Inferior parietal cortex (tissue), 1 donor: Measurements from ENCODE around the gene SHC4.
"Not testable (repeated sequence)": the region's sequence is repeated elsewhere in the genome, so short reads cannot be mapped to it uniquely, and the experiment has no call there.

ENCODE experiments used
- DNase-seq: peaks from one replicate; pipeline ENCODE4 v3.0.0-alpha.2; 2016; ENCODE audit errors: extremely low spot score

SHC4 gene

DNA sequence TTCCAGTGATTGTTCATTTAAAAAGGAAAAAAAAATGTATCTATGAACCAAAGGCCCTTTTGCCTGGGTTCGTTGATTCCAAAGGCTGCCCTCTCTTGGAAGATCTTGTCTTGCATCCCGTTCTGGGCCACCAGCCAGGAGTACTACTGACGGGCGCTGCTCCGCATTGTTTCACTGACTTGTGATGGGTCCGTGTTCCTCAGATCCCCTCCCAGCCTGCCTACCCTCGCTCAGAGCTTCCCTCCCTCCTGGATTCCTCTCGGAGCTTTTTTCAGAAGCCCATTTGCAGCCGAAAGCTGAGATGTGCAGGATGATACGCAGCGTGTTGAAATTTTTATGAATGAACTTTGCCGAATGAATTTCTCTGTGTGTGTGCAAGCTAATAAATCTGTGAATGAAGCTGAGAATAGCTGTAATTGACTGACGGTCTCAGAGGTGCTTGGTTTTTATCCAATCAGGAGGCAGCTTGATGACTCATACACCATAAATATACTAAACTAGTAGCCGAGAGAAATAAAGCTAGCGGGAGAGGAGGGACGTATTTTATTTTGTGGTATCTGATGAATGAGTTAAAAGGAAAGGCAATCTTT, at the start of gene SHC4:
SHC4 (minus strand) TSS at position 396 of the 590 bp plus-strand sequence. CDS start 904 bp downstream, outside the sequence.
- peak; percentile 77 for DNase-seq

- DNase-seq: no peak
These were observed 35.6 kb upstream of the SHC4 start for GRCh38 chr15:48999314-48999713.

DNA sequence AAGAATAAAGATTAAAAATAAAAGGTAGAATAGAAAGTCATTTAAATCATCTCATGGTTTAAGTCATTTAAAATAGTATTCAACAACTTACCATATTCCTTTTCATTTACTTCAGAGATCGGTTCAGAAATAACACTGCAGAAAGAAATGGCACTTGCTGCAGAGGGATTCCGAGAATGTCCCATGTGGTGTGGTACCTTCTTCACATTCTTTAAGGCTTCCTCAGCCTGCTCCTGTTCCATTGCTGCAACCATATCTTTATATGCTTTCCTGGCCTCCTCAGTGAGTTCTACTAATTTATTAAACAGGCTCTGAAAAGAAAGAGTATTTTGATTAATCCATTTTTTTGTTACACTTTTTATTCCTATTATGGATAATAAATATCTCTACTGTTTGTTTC, 32.6 kb upstream of the SHC4 start:
- DNase-seq: no peak

- DNase-seq: no peak
These were observed 29.7 kb upstream of the SHC4 start for GRCh38 chr15:48993380-48993779.

GRCh38 chr15:48992545-48992944, 28.8 kb upstream of the SHC4 start:
- no peak for DNase-seq

DNA sequence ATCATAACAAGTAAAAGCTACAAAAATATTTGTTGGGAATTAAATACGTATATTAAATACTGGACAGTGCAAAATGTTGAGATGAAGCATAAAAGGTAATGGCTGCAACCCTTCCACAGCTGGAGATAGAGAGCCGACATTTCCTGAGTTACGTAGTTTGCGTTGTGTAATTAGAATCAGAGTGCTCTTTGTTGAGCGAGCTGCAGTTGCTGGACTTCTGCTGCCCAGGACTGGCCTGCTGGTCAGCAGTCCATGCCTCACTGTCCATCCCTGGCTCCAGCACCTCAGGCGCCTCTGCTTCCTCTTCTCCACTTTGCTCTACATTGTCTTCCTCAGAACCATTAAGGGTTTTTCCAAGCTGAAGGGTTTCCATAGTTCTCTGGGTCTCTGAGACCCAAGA, 28.4 kb upstream of the SHC4 start:
- DNase-seq: no peak

- no peak for DNase-seq
These were observed 25.5 kb upstream of the SHC4 start for GRCh38 chr15:48989170-48989569.

GRCh38 chr15:48987142-48987541, 23.4 kb upstream of the SHC4 start:
- DNase-seq: no peak

- DNase-seq: no peak
These were observed 22.5 kb upstream of the SHC4 start for GRCh38 chr15:48986240-48986639.

DNA sequence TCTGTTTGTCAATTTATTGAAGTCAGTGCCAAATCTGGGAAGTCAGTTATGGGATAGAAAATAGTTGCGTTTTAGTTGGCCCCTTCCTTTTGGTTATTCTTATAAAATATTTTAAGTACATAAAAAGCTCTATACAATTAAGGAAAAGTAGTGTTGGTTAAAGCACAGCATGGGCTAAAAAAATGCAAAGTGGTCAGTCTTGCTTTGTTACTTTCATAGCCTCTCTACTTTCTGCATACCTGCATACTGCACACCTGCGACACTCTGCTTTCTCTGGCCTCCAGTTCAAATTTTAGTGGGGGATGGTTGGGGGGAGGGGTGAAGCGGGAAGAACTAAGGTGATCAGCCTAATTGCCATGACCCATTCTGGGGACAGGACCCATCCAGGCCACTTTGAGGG, 21.8 kb upstream of the SHC4 start:
- DNase-seq: no peak

- no peak for DNase-seq
These were observed 21.2 kb upstream of the SHC4 start for GRCh38 chr15:48984811-48985352.

DNA sequence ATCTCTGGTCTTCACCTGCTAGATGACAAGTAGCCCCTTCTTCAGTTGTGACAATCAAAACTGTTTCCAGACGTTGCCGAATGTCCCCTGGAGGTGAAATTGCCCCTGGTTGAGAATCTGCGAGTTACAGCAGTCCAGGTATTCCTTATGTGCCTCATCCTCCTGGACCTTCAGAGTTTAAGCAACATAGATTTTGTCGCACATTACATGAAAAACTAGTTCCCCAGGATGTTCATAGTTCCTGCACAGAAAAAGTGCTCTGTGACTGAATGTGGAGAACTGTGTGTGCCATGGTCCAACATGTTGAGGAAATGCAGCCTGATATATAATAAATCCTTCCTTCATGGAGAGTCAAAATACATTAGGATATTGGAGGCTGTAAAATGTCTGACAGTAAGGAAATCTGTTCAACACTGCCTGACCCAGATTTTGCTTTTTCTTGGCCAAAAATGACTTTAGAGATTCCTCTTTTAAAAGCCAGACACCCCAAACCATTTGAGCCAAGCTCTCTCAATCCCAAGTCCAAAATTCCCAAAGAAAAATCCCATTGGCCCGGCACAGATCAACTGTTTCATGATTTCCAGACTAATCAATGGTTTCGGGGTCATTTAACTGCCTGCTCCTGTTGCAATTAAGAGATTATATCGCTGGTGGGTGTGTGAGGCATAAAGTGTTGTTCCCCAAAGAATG, 20.4 kb upstream of the SHC4 start:
- no peak for DNase-seq

DNA sequence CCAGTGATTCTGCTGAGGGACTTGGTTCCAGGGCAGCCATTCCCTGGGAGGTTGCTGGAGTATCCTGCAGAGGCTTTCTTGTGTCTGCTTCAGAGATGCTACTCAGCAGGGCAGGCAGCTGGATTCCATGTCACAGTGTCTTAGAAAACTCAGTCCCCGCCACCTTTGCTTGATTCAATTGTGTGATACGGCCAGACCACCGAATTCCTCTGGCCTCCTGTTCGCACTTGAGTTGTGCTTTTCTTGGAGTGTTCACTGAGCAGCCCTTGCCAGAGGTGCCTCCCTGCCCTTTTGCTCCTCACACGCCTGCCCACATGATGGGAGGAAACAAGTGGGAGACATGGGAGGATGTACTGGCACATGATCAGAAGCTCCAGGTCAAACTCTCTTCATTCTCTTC, 19.6 kb upstream of the SHC4 start:
- DNase-seq: no peak

DNA sequence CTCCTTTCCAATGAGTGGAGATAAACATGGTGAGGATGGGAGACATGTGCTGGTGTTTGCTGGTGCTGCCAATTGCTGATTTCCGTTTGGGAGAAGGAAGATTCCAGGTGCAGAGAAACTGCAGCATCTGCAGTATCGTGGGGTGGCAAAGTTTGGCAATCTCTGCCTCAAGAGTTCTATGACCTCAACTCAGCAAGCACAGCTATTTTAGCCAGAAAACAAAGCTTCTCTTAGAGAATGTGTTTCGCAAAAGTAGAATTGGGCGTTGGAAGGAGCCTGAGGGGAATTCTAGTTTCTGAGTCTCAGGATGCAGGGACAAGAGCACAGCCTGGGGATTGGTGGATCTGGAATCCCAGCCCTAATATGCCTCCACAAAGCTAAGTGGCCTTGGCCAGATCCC, 18.2 kb upstream of the SHC4 start:
- no peak for DNase-seq

DNA sequence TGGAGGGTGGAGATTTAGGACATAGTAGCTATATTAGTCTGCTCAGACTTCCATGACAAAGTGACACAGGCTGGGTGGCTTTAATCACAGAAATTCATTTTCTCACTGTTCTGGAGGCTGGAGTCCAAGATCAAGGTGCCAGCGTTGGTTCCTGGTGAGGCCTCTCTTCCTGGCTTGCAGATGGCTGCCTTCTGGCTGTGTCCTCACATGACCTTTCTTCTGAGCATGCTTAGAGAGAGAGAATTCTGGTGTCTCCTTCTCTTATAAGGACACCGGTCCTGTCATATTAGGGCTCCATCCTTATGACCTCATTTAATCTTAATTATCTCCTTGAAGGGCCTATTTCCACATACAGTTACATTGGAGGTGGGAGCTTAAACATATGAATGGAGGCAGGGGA, 14.9 kb upstream of the SHC4 start:
- no peak for DNase-seq

DNA sequence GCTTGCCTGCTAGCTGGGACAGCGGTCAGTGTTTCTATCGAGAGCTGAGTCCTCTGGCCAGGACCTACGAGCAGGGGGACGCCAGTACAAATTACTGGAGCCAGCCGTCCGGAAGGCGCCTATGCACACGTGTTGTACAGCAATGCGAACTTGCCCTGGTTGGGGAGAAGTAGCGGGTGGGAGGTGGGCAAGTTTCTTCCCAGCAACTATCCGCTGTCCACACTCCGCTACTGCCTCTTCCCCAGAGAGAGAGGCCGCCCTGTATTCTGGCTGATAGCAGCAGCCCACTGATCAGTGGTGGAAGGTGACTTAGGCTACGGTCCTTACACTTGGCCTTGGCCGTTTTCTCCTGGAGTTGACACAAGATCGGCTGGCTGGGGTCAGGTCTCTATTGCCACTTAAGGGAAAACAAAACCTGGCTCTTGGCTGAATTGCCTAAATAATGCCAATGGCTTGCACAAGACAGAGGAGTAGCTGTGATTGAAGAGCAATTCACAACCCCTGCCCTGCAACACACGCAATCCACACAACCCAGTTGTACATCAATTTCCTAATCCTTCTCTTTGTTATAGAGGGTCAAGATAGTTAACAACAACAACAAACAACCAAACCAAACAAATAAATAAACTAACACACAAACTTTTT, 12.8 kb upstream of the SHC4 start:
- peak; percentile 28 for DNase-seq

DNA sequence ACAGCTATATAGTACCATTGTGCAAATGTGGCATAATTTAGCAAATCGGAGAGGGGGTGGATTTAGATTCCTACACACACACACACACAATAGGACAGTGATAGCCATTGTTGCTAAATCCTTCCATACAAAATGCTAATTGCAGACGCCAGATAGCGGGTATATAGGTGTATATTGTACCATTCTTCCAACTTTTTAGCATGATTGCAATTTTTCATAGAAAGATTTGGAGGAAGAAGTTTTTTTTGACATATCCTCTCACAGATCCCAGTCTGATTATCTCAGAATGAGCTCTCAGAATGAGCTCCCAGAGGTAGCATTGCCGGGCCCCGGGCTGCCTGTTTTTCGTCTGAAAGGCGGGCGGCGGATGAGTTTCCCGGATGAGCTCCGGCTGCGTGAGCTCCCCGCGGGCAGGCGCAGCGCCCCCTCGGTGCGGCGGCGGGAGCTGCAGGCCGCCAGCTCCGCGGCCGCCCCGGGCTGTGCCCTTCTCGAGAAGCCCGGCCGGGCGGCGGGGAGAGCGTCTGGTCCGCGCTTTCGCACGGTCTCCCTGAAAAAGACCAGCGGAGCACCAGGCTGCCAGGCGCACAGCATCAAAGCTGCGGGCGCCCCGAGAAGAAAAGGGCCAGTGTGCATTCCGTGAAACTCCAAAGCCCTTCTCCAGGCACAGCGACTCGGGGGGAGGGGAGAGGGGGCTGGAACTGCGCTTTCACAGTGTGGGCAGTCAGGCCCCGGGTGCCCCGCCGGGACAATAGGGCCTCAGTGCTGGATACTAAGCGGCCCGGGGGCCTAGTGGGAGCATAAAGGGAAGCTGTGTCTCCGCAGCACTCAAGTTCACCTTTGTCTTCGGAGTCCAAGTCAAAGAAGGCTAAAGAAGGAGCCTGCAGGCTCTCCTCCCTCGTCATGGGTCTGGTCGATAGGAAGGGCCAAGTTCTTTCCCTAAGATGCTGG, 12.0 kb upstream of the SHC4 start:
- peak; percentile 86 for DNase-seq

DNA sequence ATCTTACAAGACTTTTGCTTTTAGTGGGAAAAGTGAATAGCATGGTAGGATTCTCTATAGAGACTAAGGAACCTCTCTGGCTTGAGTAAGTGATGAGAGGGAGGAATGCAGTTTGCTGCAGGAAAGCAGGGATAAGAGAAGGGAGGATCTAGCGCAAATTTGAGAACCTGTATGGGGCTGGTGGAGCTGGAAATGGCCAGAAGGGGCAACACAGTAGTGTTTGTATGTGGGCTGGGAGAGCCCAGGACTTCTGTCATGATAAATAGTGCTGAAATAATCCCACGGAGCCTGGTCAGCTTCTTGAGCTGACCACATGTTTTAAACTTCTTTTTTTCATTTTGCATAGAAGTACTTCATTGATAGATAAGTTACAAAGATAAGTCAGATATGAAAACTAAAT, 11.2 kb upstream of the SHC4 start:
- peak; percentile 40 for DNase-seq

DNA sequence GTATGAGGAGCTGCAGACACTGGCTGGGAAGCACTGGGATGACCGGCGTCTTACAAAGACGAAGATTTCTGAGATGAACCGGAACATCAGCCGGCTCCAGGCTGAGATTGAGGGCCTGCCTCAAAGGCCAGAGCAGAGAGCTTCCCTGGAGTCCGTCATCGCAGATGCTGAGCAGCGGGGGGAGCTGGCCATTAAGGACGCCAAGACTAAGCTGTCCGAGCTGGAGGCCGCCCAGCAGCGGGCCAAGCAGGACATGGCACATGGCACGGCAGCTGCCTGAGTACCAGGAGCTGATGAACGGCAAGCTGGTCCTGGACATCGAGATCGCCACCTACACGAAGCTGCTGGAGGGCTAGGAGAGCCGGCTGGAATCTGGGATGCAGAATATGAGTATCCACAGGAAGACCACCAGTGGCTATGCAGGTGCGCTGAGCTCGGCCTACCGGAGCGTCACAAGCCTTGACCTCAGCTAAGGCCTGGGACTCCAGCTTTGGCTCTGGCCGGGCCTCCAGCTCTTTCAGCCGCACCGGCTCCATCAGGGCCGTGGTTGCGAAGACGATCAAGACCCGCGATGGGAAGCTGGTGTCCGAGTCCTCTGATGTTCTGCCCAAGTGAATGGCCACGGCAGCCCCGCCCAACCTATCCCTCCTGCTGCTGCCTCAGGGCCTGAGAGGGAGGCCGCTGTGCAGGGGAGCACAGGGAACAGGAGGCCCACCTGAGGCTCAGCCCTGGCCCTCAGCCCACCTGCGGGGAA, 9.2 kb upstream of the SHC4 start:
- no peak for DNase-seq

- DNase-seq: not testable (repeated sequence)
These were observed 7.2 kb upstream of the SHC4 start for GRCh38 chr15:48970926-48971325.

- no peak for DNase-seq
These were observed 4.3 kb upstream of the SHC4 start for GRCh38 chr15:48968066-48968465.
